ENCODE measurements around the gene TRNP1. TPM values are rescaled to one million over a fixed set of nuclear protein-coding genes. Genes with fewer than 3 reads are reported as not detected.

Gene TRNP1
- total and polyA plus RNA-seq, 2 of the 4 experiments (the other 2 are of a cell fraction): 63.3 to 91.6 TPM

DNA sequence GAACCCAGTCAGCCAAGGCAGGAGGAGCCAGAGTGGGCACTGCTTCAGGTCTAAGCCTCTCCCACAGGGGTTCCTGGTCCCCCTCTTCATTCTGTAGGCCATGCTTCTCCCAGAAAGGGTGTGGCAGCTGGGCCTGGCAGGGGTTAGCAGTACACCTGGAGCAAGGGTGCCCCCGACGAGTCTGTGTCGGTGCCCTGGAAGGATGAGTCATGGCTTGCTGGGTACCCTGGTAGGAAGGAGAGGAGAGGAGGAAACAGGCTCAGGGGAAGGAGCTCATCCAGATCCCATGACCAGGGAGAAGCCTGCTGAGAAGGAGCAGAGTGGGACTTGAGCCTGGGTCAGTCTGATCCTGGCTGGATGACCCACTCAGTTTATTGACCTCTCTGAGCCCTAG is 43.6 kb upstream of the TRNP1 start:
- H4K20me1 ChIP-seq (ENCODE audit: insufficient read depth, low read length): no peaks in the 10 kb centered on the region; the same call in 1 of the 2 replicates
- H3K4me2 ChIP-seq (ENCODE audit: low read depth, low read length): no peak overlapping the region
- H2BK20ac ChIP-seq (ENCODE audit: low read depth, low read length): no peak overlapping the region
- WGBS, 2 experiments (ENCODE audit: extremely low coverage in 2 of 2, insufficient read length in 1 of 2): no CpG with 5 or more reads among the region's 3 CpGs
- H3K23ac ChIP-seq (ENCODE audit: low read depth, low read length): no peak overlapping the region
- H2AFZ ChIP-seq (replicated peaks; ENCODE audit: low read length, poor library complexity): peak overlapping the region; percentile 49
- DNase-seq (no peak), ATAC-seq (ENCODE audit: low read depth) (peak; percentile 30)
- no peak for TF ChIP-seq BHLHE40 (IDR thresholded peaks at IDR 0.05; ENCODE audit: low read depth, low read length)
- no peak overlapping the region for H3K9ac ChIP-seq (ENCODE audit: low read depth, low read length)
- H2AK9ac ChIP-seq (replicated peaks; ENCODE audit: low read depth, low read length, poor library complexity): no peak overlapping the region
- no peak overlapping the region for H3K18ac ChIP-seq (ENCODE audit: low read depth, low read length)
- H3K4ac ChIP-seq (ENCODE audit: low read depth, low read length): no peak overlapping the region
- H4K5ac ChIP-seq (ENCODE audit: low read depth, low read length): no peak overlapping the region
- H3K4me1 ChIP-seq (ENCODE audit: control insufficient read depth, insufficient read depth, low read length): no peaks in the 10 kb centered on the region
- peaks cover 19% of the 10 kb centered on the region for H3K36me3 ChIP-seq (ENCODE audit: control insufficient read depth, insufficient read depth, low read length)
- no peaks in the 10 kb centered on the region for H3K27me3 ChIP-seq (ENCODE audit: control insufficient read depth, insufficient read depth, low read length)
- H2AK5ac ChIP-seq (ENCODE audit: low read depth, low read length): no peak overlapping the region
- dilution Hi-C loops (cut with HindIII; ENCODE audit: low sequenced_read_pairs, unreplicated experiment) (no loop called here), in situ Hi-C loops (cut with MboI; ENCODE audit: low sequenced_read_pairs) (no loop called here), intact Hi-C loops (cut with micrococcal nuclease) (no loop called here)
- H3K9me1 ChIP-seq (ENCODE audit: insufficient read depth, low read length): 0 out of 2 replicates have a peak, but pooled peaks cover 7% of the 10 kb centered on the region
- no peak overlapping the region for H4K91ac ChIP-seq (ENCODE audit: insufficient read depth, low read depth, low read length)
- no peak overlapping the region for H3K14ac ChIP-seq (replicated peaks; ENCODE audit: low read depth, low read length)
- H3K9me3 ChIP-seq (ENCODE audit: control insufficient read depth, insufficient read depth, low read length): no peaks in the 10 kb centered on the region
- H2BK5ac ChIP-seq (ENCODE audit: low read depth, low read length, poor library complexity, severe bottlenecking): no peak overlapping the region
- no peak overlapping the region for H3K27ac ChIP-seq (ENCODE audit: insufficient read depth, low read length)
- POLR2A ChIA-PET (ENCODE audit: unreplicated experiment): no interaction called here
- H3K79me1 ChIP-seq (ENCODE audit: low read depth in 1 of 2, low read length in 2 of 2): no peaks in the 10 kb centered on the region; a peak in 1 of 4 replicates
- no peak overlapping the region for H2BK120ac ChIP-seq (ENCODE audit: low read depth, low read length)
- H3K4me3 ChIP-seq (ENCODE audit: insufficient read depth, low read depth, low read length): no peak overlapping the region
- H4K8ac ChIP-seq (ENCODE audit: low read depth in 2 of 2, low read length in 2 of 2): no peak overlapping the region
- no TSS peak for BruUV-seq (replicated peaks)
- no peak overlapping the region for H2BK15ac ChIP-seq (ENCODE audit: low read depth, low read length)
- H3K56ac ChIP-seq (ENCODE audit: extremely low read depth, insufficient read depth, low read length): no peak overlapping the region
- CTCF ChIA-PET: no interaction called here
